Fibroblast of mammary gland (primary cell): Measurements from ENCODE around the gene ATP5F1D.
A peak's percentile ranks its signal among the peaks of the same experiment; 100 is the strongest.

Experiments
- DNase-seq: peaks from one replicate; pipeline ENCODE4 v3.0.0-alpha.2; 2010; ENCODE audit warnings: low read depth
- H3K4me3 ChIP-seq: 2 replicates; pipeline ENCODE4 v1.5.1; 2011; ENCODE audit warnings: low read depth, mild to moderate bottlenecking, low read length, moderate library complexity; ENCODE audit not compliant: control insufficient read depth
- CTCF ChIP-seq: conservative IDR thresholded peaks from 2 replicates; pipeline ENCODE4 v1.5.1; 2011; ENCODE audit warnings: low read depth, low read length, inconsistent platforms; ENCODE audit not compliant: control insufficient read depth, insufficient read depth

Gene ATP5F1D

GRCh38 chr19:1255186-1256161 lies 13.9 kb downstream of the ATP5F1D start:
- no peak for DNase-seq
- no peak overlapping the region for H3K4me3 ChIP-seq
- TF ChIP-seq CTCF: no peak

- no peak overlapping the region for H3K4me3 ChIP-seq
- DNase-seq: no peak
- TF ChIP-seq CTCF: no peak
These were observed 15.3 kb downstream of the ATP5F1D start for GRCh38 chr19:1256646-1257474.

- H3K4me3 ChIP-seq: no peak overlapping the region
These were observed 16.1 kb downstream of the ATP5F1D start for GRCh38 chr19:1257475-1258162.

GRCh38 chr19:1258163-1258492 lies 16.6 kb downstream of the ATP5F1D start:
- H3K4me3 ChIP-seq: no peak overlapping the region
- DNase-seq: no peak
- TF ChIP-seq CTCF: no peak

More at GRCh38 chr19:1257475-1258162, 16.1 kb downstream of the ATP5F1D start:
- no peak for DNase-seq
- TF ChIP-seq CTCF: no peak

- no peak for DNase-seq
- TF ChIP-seq CTCF: no peak
- no peak overlapping the region for H3K4me3 ChIP-seq
These were observed 17.2 kb downstream of the ATP5F1D start for GRCh38 chr19:1258707-1259205.

- no peak overlapping the region for H3K4me3 ChIP-seq
- TF ChIP-seq CTCF: no peak
- peak; percentile 68 for DNase-seq
These were observed 17.8 kb downstream of the ATP5F1D start for GRCh38 chr19:1259206-1259875.
